GM04503 (cell line): Measurements from ENCODE around the gene DNAAF2.
"Not testable (repeated sequence)": the region's sequence is repeated elsewhere in the genome, so short reads cannot be mapped to it uniquely, and the experiment has no call there.

Source experiments
- DNase-seq: peaks from one replicate; pipeline ENCODE4 v3.0.0-alpha.2; 2012; ENCODE audit warnings: low read depth

Gene DNAAF2

GRCh38 chr14:49621114-49621881 is 13.7 kb downstream of the DNAAF2 start:
- DNase-seq: no peak

GRCh38 chr14:49620182-49621113 is 14.6 kb downstream of the DNAAF2 start, which contains the start of the genes MGAT2 and RPL36AL:
Gene MGAT2 (plus strand): TSS chr14:49620799. CDS start chr14:49621269, 470 bp downstream.
Gene RPL36AL (minus strand): TSS chr14:49620626. CDS start chr14:49619104, 1,522 bp downstream.
- peak; percentile 93 for DNase-seq

GRCh38 chr14:49619730-49620129 is 15.3 kb downstream of the DNAAF2 start:
- no peak for DNase-seq

GRCh38 chr14:49619273-49619672 is 15.8 kb downstream of the DNAAF2 start:
- not testable (repeated sequence) for DNase-seq

GRCh38 chr14:49617852-49618519 is 17.1 kb downstream of the DNAAF2 start:
- no peak for DNase-seq

- DNase-seq: no peak
Observed at GRCh38 chr14:49615776-49616175, 19.3 kb downstream of the DNAAF2 start.

- no peak for DNase-seq
Observed at GRCh38 chr14:49614196-49614595, 20.8 kb downstream of the DNAAF2 start.

GRCh38 chr14:49612671-49613070 is 22.4 kb downstream of the DNAAF2 start:
- DNase-seq: no peak

GRCh38 chr14:49612251-49612650 is 22.8 kb downstream of the DNAAF2 start:
- no peak for DNase-seq

GRCh38 chr14:49607583-49607982 is 27.5 kb downstream of the DNAAF2 start:
- no peak for DNase-seq

- no peak for DNase-seq
Observed at GRCh38 chr14:49598485-49599300, 36.4 kb downstream of the DNAAF2 start, which contains the start of gene LRR1. Gene LRR1 (plus strand): TSS chr14:49598940. CDS start chr14:49599021, 81 bp downstream.

- no peak for DNase-seq
Observed at GRCh38 chr14:49598189-49598484, 36.9 kb downstream of the DNAAF2 start.

GRCh38 chr14:49594347-49595091 is 40.5 kb downstream of the DNAAF2 start:
- no peak for DNase-seq

GRCh38 chr14:49593016-49593415 is 42.0 kb downstream of the DNAAF2 start:
- DNase-seq: no peak

GRCh38 chr14:49589387-49589786 is 45.7 kb downstream of the DNAAF2 start:
- DNase-seq: no peak

GRCh38 chr14:49586673-49587460 is 48.2 kb downstream of the DNAAF2 start:
- DNase-seq: peak; percentile 62

GRCh38 chr14:49585803-49586672 is 49.0 kb downstream of the DNAAF2 start, which contains the start of gene RPS29:
Gene RPS29 (minus strand): TSS chr14:49586380. CDS start chr14:49586346, 34 bp downstream.
- peak; percentile 96 for DNase-seq

- DNase-seq: not testable (repeated sequence)
Observed at GRCh38 chr14:49584981-49585640, 49.9 kb downstream of the DNAAF2 start.
